OCI-LY3 (cell line): ENCODE measurements around the gene FAM216A.

ENCODE experiments used
- H2AFZ ChIP-seq: fragments of 200-600, 300-600 bp; shearing (Covaris generic); 2 replicates; pipeline ENCODE4 v1.6.0; 2014; ENCODE audit warnings: antibody characterized with exemption, low read depth, low read length
- H3K27ac ChIP-seq: fragments of 200-600, 300-600 bp; sonication (generic); 2 replicates; pipeline ENCODE4 v1.5.1; 2014; ENCODE audit warnings: mild to moderate bottlenecking, low read length, moderate library complexity, mixed read lengths
- H3K27me3 ChIP-seq: fragments of 200-600, 300-600 bp; sonication (generic); 2 replicates; pipeline ENCODE4 v1.6.1; 2014; ENCODE audit warnings: low read depth, low read length, mixed read lengths
- H3K36me3 ChIP-seq: fragments of 200-600, 300-600 bp; sonication (generic); replicated peaks from 2 replicates; pipeline ENCODE3; 2014; ENCODE audit warnings: low read depth, low read length, mixed read lengths
- H3K4me1 ChIP-seq: fragments of 300-600, 200-600 bp; sonication (generic); 2 replicates; pipeline ENCODE4 v1.6.1; 2014; ENCODE audit warnings: low read length, mixed read lengths
- H3K4me2 ChIP-seq: fragments of 200-600, 300-600 bp; sonication (generic); 2 replicates; pipeline ENCODE4 v1.6.1; 2014; ENCODE audit warnings: low read length, mixed read lengths
- H3K4me3 ChIP-seq: fragments of 300-600, 200-600 bp; sonication (generic); 2 replicates; pipeline ENCODE4 v1.5.1; 2014; ENCODE audit warnings: antibody characterized with exemption, mild to moderate bottlenecking, low read length, moderate library complexity
- H3K79me2 ChIP-seq: fragments of 300-600, 200-600 bp; shearing (Covaris generic); 2 replicates; pipeline ENCODE4 v1.6.1; 2014; ENCODE audit warnings: mild to moderate bottlenecking, low read length, mixed read lengths
- H3K9ac ChIP-seq: fragments of 300-600, 200-600 bp; shearing (Covaris generic); 2 replicates; pipeline ENCODE4 v1.6.0; 2014; ENCODE audit warnings: mild to moderate bottlenecking, low read length, moderate library complexity
- H3K9me3 ChIP-seq: fragments of 200-600, 300-600 bp; shearing (Covaris generic); 2 replicates; pipeline ENCODE4 v1.6.1; 2014; ENCODE audit warnings: low read length, mixed read lengths; ENCODE audit not compliant: insufficient read depth
- H4K20me1 ChIP-seq: fragments of 200-600, 300-600 bp; sonication (generic); 2 replicates; pipeline ENCODE4 v1.6.1; 2016; ENCODE audit warnings: low read length, mixed read lengths; ENCODE audit not compliant: insufficient read depth
- CTCF ChIP-seq: fragments of 200-600, 300-600 bp; sonication (generic); IDR thresholded peaks from 2 replicates; pipeline ENCODE4 v1.5.1; 2014; ENCODE audit warnings: antibody characterized with exemption, low read length, low read depth
- EZH2phosphoT487 ChIP-seq: fragments of 200-600 bp; shearing (Covaris generic); IDR thresholded peaks from 2 replicates; pipeline ENCODE4 v1.6.1; 2018; ENCODE audit warnings: antibody characterized with exemption, mixed run types, low read depth

FAM216A gene

GRCh38 chr12:110531741-110532333, 63.2 kb downstream of the FAM216A start:
- Histone ChIP-seq H3K79me2 (peaks cover 16% of the 10 kb centered on the region), H3K27me3 (no peaks in the 10 kb centered on the region), H4K20me1 (peaks cover 52% of the 10 kb centered on the region), H2AFZ (no peak overlapping the region), H3K4me3 (peak overlapping the region; percentile 32), H3K36me3 (peaks cover 49% of the 10 kb centered on the region), H3K9ac (no peak overlapping the region), H3K27ac (peak overlapping the region; percentile 60), H3K4me1 (peaks cover 32% of the 10 kb centered on the region), H3K4me2 (peak overlapping the region; percentile 65), H3K9me3 (no peaks in the 10 kb centered on the region)
- TF ChIP-seq EZH2phosphoT487 = no peak
- TF ChIP-seq CTCF = no peak

GRCh38 chr12:110532644-110533043, 64.0 kb downstream of the FAM216A start:
- Histone ChIP-seq H2AFZ (no peak overlapping the region), H3K4me1 (peaks cover 32% of the 10 kb centered on the region), H3K27me3 (no peaks in the 10 kb centered on the region), H3K4me2 (peak overlapping the region; percentile 65), H4K20me1 (peaks cover 55% of the 10 kb centered on the region), H3K9ac (no peak overlapping the region), H3K36me3 (peaks cover 55% of the 10 kb centered on the region), H3K79me2 (peaks cover 16% of the 10 kb centered on the region), H3K4me3 (peak overlapping the region; percentile 32; the same call in 1 of the 2 replicates), H3K9me3 (no peaks in the 10 kb centered on the region), H3K27ac (no peak overlapping the region)
- no peak for TF ChIP-seq EZH2phosphoT487
- TF ChIP-seq CTCF = no peak

GRCh38 chr12:110533607-110534006, 65.0 kb downstream of the FAM216A start:
- Histone ChIP-seq H3K4me1 (peaks cover 32% of the 10 kb centered on the region), H4K20me1 (peaks cover 63% of the 10 kb centered on the region), H3K27me3 (no peaks in the 10 kb centered on the region), H3K4me2 (no peak overlapping the region), H2AFZ (no peak overlapping the region), H3K79me2 (peaks cover 16% of the 10 kb centered on the region), H3K27ac (no peak overlapping the region), H3K9ac (no peak overlapping the region), H3K36me3 (peaks cover 65% of the 10 kb centered on the region), H3K9me3 (no peaks in the 10 kb centered on the region), H3K4me3 (no peak overlapping the region)
- TF ChIP-seq CTCF (no peak), EZH2phosphoT487 (no peak)

GRCh38 chr12:110534811-110535210, 66.2 kb downstream of the FAM216A start:
- Histone ChIP-seq H3K36me3 (peaks cover 73% of the 10 kb centered on the region), H3K4me3 (no peak overlapping the region), H3K79me2 (peaks cover 20% of the 10 kb centered on the region), H2AFZ (no peak overlapping the region), H3K4me1 (peaks cover 33% of the 10 kb centered on the region), H4K20me1 (peaks cover 75% of the 10 kb centered on the region), H3K27ac (no peak overlapping the region), H3K4me2 (no peak overlapping the region), H3K27me3 (no peaks in the 10 kb centered on the region), H3K9me3 (no peaks in the 10 kb centered on the region), H3K9ac (no peak overlapping the region)
- TF ChIP-seq CTCF (no peak), EZH2phosphoT487 (no peak)
